Measurements from ENCODE around the gene ESR2.
"Not testable (repeated sequence)": the region's sequence is repeated elsewhere in the genome, so short reads cannot be mapped to it uniquely, and the experiment has no call there.

ESR2 gene

DNA sequence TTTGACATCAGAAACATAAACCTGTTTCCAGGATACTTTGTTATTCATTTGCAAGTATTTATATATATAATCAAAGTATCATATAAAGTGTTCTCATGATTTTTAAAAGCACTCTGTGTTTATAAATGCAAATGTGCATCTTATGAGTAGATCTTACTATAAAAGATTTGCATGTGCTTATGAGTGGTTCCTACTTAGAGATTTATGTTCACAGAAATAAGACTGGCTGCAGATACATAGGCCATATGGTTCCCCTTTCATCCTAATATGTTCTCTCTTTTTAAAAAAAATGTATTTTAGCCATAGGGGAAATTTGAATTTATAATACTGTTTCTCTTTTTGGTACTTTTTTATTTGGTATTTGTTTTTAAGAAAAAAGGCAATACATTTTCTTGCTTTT, 174.2 kb downstream of the ESR2 start:
- DNase-seq, result no peak

DNA sequence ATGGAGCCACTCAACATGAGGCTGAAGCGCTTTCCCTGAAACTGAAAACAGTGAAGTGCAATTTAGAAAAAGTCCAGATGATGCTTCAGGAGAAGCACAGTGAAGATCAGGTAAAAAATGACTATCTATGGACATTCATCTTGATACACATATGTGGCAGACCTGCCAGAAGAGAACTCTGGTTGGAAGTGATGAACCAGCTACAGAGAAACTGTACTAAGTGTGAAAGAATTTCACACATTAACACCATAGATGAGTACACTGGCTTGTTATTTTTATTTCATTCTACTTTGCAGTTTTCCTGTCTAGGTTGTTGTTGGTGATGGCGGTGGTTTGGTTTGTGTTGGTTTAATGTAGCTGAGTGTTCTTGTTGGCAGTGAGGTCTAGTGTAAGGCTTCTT, 174.7 kb downstream of the ESR2 start:
- no peak for DNase-seq

DNA sequence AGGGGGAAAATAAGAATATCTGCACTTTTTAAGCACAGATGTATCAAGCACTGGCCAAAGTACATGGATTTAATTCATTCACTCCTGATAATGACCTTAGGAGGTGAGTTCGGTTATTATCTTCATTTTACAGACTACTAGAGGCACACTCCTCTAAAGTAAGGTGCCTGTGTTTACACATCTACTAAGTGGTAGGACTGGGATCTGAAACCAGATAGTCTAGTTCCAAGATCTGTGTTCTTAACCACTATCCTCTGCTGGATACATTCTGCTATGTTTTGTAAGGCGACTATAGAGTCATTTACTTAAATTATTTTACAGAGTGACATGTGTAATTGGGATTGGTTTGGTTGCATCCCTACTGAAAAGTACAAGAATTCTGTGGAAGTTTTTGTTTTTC, 175.3 kb downstream of the ESR2 start:
- DNase-seq, result no peak

DNA sequence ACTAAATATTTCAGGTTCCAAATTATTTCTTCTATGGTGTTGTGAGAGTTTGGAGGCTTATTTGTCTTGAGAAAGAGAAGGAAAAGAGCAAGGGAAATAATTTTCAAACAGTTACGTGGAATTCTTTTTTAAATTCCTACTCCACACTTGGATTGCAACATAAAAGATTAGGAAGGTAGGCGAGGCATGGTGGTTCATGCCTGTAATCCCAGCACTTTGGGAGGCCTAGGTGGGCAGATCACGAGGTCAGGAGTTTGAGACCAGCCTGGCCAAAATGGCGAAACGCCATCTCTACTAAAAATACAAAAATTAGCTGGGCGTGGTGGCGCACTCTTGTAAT, 175.8 kb downstream of the ESR2 start:
- not testable (repeated sequence) for DNase-seq

DNA sequence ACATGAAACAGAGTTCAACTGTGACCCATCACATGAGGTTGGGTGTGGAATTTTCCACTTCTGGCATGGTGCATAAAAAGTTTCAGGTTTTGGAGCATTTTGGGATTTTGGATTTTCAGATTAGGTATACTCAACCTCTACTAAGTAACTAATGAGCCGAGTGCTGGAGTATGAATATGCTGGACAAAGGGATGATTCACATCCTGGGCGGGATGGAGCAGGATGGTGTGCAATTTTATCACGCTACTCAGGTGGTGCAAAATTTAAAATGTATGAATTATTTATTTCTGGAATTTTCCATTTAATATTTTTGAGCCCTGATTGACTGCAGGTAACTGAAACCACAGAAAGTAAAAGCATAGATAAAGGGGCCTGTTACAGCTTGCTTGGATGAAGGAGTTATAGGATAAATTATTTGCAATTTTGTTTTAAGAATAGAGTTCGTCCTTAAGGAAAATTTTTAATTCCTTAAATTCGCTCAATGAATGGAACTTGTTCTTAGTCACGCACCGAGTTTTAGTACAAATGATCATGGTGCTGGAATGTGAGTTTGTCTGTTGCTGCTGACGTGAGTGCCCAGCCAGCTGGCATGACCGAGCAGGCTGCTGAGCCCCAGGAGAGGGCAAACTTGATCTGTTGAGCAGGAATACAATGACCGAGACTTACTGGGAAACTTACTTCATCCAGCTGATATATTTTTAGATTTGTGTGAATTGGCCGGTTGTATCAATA, 176.3 kb downstream of the ESR2 start:
- no peak for DNase-seq

DNA sequence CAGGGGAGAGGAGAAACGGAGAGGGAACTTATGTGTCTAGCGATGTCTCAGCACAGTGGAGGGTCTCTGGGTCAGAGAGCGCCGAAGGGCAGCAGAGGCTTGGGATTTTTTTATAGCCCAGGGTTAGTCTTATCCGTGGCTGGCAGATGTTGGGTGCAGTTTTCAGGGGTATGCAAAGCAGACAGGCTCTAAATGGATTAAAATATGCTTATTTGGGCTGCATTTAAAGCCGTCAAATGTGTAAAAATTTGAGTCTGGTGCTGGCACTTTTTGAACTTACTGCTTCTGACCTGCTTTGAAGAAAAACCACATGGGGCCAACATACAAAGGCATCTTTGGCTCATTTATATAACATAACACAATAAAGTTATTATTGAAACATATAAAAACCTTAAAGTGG, 178.8 kb downstream of the ESR2 start:
- DNase-seq, result no peak

DNA sequence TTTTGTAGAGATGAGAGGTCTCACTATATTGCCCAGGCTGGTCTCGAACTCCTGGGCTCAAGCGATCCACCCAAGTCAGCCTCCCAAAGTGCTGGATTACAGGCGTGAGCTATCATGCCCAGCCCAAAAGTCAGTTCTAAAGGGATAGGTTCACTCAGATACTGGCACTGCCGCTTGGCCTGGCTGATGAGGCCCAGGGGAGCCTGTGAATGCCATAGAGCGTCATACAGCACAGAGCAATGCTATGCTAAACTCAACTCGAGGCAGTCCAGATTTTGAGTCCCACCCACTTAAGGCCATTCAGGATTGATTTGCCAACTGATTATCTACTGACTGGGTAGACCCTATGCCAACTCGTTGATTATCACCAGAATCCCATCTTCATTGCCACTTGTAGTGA, 179.4 kb downstream of the ESR2 start:
- DNase-seq, result no peak

DNA sequence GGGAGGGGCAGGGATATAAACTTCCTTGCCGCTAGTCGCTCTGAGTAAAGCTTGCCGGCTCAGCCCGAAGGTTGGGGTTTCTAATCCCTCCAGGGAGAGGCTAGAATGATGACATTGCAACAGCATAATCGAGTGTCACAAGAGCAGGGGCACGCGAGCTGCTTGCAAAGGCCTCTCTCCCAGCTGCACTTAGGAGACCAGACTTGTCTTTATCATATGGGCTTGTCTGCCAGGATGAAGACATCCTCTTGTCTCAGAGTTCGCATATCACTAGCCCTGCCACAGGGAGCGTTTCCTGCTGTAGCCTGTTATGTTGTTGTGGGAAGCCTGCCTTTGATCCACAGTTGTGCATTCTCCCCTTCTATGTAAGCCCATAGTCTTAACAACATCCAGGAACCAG, 180.0 kb downstream of the ESR2 start:
- DNase-seq, result no peak

DNA sequence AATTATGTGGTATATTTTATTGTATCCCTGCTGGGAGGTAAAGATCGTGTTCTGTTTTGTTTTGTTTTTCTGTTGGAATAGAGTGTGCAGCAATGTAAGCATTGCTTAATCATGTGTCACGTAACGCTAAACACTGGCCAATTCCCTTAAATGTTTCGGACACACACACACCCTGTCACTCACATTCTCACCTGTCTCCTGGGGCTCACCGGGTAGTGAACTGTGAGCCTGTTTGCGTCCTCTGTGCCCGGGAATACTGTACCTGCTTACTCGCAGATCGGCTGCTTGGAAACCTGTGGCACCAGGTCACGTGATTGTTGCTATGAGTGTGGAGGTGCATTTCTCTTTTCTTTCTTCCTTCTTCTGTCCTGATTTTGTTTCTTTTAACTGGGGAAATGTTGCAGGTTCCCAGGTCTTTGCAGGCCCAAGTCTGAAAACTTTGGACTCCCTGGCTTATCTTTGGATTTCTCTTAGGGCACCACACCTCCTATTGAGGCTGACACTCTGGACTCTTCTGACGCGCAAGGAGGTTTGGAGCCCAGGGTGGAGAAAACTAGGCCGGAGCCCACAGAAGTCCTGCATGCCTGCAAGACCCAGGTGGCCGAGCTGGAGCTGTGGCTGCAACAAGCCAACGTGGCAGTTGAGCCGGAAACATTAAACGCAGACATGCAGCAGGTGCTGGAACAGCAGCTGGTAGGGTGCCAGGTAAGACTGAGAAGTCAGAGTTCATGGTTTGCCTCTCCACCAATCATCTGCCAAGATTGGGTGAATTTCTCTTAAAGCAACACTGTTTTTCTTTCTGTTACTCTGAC, 181.1 kb downstream of the ESR2 start:
- no peak for DNase-seq

DNA sequence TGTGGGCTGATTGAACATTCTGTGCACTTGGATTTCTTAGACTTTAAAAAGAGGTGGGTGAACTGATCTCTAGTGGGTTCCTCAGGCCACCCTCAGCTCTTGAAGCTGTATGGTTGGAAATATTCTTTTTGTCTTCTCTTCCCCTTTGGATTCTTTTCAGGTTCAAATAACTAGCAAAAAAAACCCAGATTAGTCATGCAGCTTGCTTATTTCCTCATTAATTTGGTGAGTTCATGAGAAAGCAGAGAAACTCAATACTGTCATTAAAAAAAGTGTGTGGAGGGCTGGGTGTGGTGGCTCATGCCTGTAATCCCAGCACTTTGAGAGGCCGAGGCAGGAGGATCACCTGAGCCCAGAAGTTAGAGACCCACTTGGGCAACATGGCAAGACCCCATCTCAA, 183.4 kb downstream of the ESR2 start:
- DNase-seq, result no peak

DNA sequence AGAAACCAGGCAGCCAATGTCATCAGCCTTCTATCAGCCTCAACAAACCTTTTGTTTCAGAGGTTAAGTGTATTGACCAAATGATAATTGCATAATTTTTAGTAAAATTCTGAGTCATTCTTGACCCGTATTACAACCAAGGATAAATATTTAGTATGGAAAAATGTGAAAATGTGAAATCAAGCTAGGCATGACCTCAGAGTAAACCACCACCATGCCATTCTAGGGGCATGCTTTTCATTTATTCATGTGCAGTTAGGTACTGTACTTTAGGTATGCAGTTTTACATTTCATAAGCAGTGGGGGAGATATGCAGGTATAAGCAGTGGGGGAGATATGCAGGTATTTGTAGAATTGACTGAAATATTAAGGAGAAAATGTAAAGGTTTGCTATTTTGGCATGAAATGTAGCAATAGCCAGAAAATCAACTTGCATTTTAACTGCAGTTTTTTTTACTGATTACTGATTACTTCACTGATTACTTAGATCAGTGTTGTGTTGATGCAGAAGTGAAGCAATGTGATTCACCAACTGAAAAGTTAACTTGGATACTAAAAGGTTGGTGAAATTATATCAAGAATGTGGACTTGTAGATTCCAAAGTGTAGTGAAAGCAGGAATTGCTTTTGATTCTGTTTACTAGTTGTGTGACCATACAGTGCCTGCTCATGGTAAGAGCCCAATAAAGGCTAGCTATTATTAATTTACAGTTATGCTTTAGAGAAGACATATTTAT, 184.2 kb downstream of the ESR2 start:
- DNase-seq, result no peak

DNA sequence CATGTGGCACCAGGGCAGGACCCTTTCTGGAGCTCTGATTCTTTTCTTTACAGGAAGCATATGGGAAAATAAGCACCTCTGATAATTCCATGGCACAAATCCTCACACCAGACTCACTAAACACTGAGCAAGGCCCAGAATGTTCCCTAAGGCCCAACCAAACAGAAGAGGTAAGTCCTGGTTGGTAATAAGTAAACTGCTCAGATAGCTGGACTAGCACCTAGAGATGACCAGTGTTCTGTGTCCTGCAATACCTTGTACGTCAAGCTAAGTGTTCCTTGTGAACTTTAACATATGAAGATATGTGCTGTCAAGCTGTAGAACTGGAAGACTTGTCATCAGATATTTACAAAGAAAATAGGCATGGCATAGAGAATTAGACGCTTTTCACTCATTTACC, 186.7 kb downstream of the ESR2 start:
- DNase-seq, result no peak

DNA sequence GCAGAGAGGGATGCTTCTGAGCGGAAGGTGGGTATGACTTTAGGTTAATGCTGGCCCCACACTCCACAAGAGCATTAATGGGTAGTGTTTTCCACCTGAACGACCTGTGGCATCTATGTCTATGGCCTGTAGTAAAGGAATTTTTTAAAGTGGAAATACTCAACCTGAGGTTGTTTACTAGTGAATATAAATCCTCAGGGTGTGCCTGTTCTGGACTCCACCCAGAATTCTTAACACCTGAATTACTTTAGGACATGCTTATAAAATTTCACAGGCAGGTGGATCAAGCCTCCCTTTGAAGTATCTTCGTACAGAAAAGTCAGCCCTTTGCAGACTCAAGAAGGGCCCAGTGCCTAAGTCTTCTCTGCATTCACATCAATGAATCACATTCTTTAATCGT, 196.1 kb downstream of the ESR2 start:
- no peak for DNase-seq

DNA sequence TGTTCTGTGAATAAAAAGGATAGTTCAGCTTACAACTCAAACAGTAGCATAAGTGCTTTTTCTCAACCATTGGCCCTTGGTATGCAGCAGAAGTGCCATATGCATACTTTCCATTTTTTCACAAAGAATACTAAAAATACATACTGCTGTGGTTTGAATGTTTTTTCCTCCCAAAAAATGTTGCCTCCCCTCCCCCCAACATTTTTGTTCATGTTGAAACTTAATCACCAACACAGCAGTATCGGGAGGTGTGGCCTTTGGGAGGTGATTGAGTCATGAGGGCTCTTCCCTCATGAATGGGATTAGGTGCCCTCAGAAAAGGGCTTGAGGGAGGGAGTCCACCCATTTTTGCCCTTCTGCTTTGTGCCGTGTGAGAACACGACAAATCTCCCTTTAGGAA, 198.6 kb downstream of the ESR2 start:
- DNase-seq, result no peak

DNA sequence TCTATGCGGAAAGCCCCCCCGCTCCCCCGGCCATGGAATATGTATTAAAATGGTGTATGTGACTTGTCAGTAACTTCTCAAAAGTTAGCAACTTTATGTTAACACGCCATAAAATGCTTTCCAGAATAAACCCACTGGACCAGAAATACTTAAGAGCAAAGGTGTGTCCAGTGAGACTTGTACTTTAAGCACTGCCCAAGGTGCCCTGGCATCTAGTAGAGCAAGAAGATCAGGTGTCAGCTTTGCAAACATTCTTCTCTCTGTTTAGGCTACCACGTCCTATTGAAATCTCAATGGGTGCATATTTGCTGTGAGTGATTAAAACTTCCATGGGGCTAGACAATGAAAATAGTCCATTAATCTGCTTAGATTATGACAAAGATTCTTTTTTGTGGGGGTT, 201.2 kb downstream of the ESR2 start:
- DNase-seq, result no peak

DNA sequence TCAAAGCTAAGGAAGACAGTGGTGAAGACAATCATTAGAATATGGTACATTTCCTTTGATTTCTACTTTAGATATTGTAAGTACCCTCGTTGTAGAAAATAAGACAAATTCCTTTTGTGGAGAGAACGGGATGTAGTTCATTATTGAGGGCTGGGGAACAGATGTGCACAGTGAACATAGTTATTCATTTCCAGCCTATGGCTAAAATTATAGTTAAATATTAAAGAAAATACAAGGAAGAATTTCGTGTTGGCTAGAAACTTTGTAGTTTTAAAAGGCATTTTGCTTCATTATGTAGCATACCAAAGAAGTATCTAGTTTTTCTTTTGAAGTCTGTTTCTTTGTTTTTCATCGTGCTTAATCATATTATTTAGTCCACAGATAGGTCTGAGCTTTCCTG, 201.8 kb downstream of the ESR2 start:
- DNase-seq, result no peak

DNA sequence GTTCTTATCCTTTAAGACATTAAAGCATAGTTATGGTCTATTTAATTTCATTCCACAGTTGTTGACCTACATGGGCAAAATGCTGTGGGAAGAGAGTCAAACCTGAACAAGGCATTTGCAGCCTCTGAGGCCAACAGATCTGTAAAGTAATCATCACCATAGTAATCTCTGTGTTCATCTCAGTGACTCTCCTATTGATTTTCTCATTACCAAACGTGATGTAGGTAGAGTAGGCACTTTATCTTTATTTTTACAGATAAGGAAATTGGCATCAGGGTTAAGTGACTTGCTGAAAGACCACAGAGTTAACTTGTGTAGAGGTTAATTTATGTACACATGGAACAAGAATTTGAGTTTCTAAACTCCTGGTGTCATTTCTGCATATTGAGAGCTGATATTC, 203.0 kb downstream of the ESR2 start:
- no peak for DNase-seq

DNA sequence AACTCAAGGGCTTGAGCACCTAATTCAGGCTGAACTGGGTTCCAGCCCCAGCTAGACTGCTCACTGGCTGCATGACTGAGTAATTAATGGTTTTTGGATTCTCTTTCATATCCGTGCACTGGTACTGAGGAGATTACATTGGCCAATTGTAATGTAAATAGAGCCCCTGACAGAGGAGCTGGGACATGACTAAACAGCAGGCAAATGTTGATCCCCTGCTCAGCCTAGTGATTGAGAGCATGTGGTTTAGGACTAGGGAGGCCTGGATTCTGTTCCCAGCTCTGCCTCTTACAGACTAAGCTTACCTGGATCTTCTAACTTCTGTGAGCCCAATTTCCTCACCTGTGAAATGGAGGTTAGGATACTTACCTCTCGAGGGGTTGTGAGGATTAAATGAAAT, 204.3 kb downstream of the ESR2 start:
- no peak for DNase-seq

DNA sequence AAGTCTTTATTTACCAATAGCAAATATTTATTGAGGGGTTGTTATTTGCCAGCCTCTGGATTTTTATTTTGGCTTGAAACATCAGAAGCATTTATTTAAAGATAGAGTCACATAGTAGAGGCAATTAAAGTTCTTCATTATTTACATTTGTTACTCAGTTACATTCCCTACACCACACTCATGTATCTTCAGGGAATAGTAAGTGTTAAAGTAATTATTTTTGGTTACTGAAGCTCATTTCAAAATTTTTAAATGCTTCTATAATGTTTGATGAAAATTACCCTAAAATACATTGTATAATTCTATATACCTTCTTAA, 205.6 kb downstream of the ESR2 start:
- DNase-seq, result no peak

DNA sequence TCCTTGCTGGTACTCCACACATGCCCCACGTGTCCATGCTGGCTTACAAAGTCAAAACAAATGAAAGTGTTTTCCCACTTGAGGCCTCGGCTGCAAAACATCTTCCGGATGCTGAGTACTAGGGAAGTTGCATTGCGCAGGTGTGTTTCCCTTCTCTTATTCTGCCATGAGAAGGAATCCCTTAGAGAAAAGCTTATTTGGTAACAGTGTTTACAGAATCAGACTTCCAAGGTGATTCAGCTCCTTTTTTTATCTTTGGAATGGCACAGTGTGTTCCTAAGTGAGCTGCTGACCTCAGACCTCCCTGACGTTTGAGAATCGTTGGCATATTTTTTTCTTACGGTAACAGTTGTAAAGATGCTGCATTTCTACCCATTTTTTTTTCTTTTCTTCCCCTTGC, 211.3 kb downstream of the ESR2 start:
- DNase-seq, result no peak

DNA sequence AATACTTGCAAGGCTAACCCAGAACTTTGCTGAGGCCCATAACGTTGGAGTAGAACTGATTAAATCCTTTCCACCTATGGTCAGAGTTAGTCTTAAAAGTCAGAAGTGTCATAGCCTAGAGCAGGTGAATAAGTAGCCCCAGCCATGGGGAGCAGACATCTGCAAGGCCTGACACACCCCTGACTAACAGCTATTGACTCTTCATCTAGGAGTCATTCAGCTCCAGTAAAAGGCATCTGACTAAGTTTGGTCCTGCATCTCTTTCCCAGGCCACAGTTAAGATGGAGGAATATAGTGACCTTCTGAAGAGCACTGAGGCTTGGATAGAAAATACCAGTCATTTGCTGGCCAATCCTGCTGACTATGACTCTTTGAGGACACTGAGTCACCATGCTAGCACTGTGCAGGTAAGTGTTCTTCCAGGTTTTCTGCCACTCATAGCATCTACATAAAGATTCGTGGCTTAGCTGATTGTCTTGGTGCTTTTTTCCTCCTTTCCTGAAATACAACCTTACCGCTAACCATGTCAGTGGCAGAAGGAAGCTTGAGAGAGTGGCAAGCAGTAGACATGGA, 212.9 kb downstream of the ESR2 start:
- DNase-seq, result no peak

DNA sequence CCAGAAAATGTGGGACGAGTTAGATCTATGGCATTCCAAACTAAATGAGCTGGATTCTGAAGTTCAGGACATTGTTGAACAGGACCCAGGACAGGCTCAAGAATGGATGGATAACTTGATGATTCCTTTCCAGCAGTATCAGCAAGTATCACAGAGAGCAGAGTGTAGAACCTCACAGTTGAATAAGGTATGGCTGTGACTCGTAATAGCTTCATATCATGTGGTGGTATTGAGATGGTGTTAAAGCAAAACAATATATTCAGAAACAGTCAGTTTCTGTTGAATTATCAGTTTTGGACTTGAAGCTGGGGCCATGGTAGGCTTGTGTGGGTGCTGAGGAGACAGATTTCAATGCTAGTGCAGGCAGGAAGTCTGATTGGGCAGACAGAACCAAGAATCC, 213.7 kb downstream of the ESR2 start:
- DNase-seq, result no peak

DNA sequence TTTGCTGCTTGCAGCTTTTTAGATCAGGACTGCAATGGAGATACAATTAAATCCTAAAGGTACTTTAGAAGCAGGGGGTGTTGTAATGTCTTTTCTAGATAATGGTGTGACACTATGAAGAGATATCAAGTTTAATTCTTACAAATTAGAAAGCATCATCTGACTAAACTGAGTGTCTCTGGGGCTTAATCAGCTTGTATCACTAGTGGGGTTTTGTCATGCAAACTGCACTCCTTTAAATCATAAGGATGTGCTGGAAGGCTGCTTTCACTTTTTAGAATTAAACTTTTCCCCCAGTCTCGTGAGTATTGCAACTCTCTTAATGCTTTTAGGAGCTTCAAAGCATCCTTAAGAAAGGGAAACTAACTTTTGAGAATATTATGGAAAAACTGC, 218.6 kb downstream of the ESR2 start:
- no peak for DNase-seq

Data from stimulated activated naive CD4-positive, alpha-beta T cell (primary cell).